PFSK-1 (cell line): ENCODE measurements around the gene FMNL1. TPM values are rescaled to one million over a fixed set of nuclear protein-coding genes. Genes with fewer than 3 reads are reported as not detected.

ENCODE experiments used
- FOXP2 ChIP-seq: optimal IDR thresholded peaks from 2 replicates; pipeline ENCODE3; 2011; ENCODE audit warnings: borderline replicate concordance, control low read depth, inconsistent platforms; ENCODE audit not compliant: insufficient read depth; ENCODE audit errors: extremely low read length, extremely low read depth
- POLR2AphosphoS5 ChIP-seq: IDR thresholded peaks from 2 replicates; pipeline ENCODE4 v1.6.1; 2012; ENCODE audit warnings: low read depth, mild to moderate bottlenecking, control low read depth, low read length, moderate library complexity
- SIN3A ChIP-seq: IDR thresholded peaks from 2 replicates; pipeline ENCODE4 v1.6.1; 2012; ENCODE audit warnings: mild to moderate bottlenecking, low read length, moderate library complexity, borderline replicate concordance; ENCODE audit not compliant: insufficient read depth
- TAF1 ChIP-seq: IDR thresholded peaks from 2 replicates; pipeline ENCODE4 v1.6.1; 2012; ENCODE audit warnings: low read length, control low read depth, borderline replicate concordance; ENCODE audit not compliant: insufficient read depth
- polyA plus RNA-seq: library from polyadenylated mRNA; unstranded; fragments of >200 nt; gene quantifications from one replicate; pipeline ENCODE4 v1.2.1, GENCODE V29; 2012; ENCODE audit warnings: low read depth, missing spikeins; ENCODE audit not compliant: insufficient read length
- TF ChIP-seq, protein P1 (sequence below), 2 experiments: IDR thresholded peaks; 2 replicates each; pipeline versions ENCODE4 v1.6.1 to v1.8.0; 2011 to 2012; ENCODE audit warnings: low read depth in 2 of 2, low read length in 2 of 2, control low read depth in 1 of 2, inconsistent platforms in 1 of 2, mild to moderate bottlenecking in 1 of 2, moderate library complexity in 1 of 2; ENCODE audit not compliant: insufficient read depth in 1 of 2

The FMNL1 gene, protein sequence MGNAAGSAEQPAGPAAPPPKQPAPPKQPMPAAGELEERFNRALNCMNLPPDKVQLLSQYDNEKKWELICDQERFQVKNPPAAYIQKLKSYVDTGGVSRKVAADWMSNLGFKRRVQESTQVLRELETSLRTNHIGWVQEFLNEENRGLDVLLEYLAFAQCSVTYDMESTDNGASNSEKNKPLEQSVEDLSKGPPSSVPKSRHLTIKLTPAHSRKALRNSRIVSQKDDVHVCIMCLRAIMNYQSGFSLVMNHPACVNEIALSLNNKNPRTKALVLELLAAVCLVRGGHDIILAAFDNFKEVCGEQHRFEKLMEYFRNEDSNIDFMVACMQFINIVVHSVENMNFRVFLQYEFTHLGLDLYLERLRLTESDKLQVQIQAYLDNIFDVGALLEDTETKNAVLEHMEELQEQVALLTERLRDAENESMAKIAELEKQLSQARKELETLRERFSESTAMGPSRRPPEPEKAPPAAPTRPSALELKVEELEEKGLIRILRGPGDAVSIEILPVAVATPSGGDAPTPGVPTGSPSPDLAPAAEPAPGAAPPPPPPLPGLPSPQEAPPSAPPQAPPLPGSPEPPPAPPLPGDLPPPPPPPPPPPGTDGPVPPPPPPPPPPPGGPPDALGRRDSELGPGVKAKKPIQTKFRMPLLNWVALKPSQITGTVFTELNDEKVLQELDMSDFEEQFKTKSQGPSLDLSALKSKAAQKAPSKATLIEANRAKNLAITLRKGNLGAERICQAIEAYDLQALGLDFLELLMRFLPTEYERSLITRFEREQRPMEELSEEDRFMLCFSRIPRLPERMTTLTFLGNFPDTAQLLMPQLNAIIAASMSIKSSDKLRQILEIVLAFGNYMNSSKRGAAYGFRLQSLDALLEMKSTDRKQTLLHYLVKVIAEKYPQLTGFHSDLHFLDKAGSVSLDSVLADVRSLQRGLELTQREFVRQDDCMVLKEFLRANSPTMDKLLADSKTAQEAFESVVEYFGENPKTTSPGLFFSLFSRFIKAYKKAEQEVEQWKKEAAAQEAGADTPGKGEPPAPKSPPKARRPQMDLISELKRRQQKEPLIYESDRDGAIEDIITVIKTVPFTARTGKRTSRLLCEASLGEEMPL
- 67.3 TPM for polyA plus RNA-seq

DNA sequence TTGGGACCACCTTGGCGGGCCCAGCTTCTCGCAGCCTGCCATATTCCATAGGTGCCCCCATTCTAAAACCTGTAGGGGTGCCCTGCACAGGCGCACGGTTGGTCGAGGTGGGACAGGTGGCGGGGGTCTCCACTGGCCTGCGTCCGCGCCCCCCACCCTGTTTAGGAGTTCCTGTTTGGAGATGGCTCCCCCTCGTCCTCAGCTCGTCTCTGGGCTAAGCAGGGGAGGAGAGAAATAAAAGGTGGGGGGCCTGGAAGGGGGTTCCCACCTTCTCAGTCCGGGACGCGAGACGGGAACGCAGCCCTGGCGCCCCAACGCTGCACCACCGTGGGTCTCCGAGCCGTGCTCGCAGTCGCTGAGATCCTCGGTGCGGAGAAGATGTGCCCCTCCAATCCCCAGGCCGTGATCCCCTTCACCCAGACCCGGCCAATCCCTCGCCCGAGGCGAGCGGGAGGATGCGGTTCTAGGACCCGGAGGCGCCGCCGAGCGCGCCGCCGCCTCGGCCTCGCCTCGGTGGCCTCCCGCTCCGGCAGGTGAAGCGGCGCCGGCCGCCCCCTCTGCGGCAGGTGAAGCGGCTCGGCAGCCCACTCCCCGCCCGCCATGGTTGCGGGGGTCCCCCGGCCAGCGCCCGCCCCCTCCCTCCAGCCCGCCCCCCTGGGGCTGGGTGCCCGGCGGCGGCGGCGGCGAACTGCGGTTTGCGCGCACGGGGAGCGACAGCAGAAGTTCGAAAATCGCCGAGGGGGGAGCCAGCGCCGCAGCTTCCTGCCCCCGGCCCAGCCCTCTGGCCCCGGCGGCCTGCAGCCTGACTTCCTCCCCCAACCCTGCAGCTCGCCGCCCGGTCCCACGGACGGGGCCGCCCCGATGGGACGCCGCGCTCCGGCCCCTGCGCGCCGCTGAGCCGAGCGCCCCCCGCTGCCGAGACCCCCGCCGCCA is at the start of gene FMNL1:
Gene FMNL1, plus strand, starts transcription at position 805 of the 933 bp plus-strand sequence. CDS start 240 bp downstream, outside the sequence.
- no peak for TF ChIP-seq SIN3A
- TF ChIP-seq, protein P1, sequence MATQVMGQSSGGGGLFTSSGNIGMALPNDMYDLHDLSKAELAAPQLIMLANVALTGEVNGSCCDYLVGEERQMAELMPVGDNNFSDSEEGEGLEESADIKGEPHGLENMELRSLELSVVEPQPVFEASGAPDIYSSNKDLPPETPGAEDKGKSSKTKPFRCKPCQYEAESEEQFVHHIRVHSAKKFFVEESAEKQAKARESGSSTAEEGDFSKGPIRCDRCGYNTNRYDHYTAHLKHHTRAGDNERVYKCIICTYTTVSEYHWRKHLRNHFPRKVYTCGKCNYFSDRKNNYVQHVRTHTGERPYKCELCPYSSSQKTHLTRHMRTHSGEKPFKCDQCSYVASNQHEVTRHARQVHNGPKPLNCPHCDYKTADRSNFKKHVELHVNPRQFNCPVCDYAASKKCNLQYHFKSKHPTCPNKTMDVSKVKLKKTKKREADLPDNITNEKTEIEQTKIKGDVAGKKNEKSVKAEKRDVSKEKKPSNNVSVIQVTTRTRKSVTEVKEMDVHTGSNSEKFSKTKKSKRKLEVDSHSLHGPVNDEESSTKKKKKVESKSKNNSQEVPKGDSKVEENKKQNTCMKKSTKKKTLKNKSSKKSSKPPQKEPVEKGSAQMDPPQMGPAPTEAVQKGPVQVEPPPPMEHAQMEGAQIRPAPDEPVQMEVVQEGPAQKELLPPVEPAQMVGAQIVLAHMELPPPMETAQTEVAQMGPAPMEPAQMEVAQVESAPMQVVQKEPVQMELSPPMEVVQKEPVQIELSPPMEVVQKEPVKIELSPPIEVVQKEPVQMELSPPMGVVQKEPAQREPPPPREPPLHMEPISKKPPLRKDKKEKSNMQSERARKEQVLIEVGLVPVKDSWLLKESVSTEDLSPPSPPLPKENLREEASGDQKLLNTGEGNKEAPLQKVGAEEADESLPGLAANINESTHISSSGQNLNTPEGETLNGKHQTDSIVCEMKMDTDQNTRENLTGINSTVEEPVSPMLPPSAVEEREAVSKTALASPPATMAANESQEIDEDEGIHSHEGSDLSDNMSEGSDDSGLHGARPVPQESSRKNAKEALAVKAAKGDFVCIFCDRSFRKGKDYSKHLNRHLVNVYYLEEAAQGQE (IDR thresholded peaks at IDR 0.05; ENCODE audit: insufficient read depth in 1 of 2, low read depth in 2 of 2, low read length in 2 of 2), result no peak
- no peak for TF ChIP-seq FOXP2
- no peak for TF ChIP-seq TAF1
- no peak for TF ChIP-seq POLR2AphosphoS5

DNA sequence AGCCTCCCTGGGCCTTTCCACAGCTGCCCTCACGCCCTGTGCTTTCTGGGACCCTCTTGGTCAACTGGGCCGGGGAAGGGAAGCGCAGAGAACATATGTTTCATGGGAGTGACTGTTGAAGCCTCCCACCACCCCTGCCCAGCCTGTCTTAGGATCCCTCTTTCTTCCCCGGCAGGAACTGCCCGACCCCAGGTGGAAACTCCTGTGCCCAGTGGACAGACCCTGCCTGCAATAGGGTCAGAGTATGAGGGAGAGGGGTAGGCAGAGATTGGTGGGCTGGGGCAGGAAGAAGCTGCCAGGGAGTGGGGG is 49.5 kb upstream of the FMNL1 start:
- TF ChIP-seq FOXP2, result no peak
- no peak for TF ChIP-seq TAF1
- TF ChIP-seq, protein P1 (IDR thresholded peaks at IDR 0.05; ENCODE audit: insufficient read depth in 1 of 2, low read depth in 2 of 2, low read length in 2 of 2), result no peak
- no peak for TF ChIP-seq SIN3A
- no peak for TF ChIP-seq POLR2AphosphoS5

DNA sequence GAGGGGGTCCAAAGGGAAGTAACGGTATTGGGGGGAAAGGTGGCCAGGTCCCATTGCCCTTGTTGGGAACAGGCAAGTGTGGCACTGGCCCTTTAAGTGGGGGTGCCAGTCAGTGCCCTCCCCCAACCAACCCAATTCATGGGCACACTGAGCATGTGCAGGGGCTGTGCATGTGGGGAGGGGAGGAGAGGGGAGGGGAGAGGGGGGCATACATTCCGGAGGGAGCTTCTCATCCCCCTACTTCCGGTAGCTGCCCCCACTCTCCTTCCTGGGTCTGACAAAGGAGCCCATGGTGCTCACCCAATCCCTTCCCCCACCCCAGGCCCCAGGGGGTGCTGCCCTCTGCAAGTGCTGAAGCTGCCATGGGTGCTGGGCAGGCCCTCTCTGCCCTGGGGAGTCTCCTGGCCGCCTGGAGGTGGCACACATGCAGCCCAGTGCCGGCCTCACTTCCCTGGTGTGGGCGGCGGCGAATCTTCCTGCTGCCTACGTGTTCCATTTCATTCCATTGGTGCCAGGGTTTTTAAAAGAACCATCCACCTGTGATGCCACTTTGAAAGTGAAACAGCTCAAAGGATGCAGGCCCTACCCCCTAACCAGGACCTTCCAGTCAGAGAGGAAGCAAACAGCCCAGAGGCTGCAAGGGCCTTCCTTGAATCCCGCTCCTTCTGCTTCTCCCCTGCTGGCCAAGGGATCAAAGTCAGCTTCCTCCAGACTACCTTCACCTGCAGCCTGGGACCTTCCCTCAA is 49.0 kb upstream of the FMNL1 start:
- TF ChIP-seq, protein P1 (IDR thresholded peaks at IDR 0.05; ENCODE audit: insufficient read depth in 1 of 2, low read depth in 2 of 2, low read length in 2 of 2), result no peak
- TF ChIP-seq FOXP2, result no peak
- TF ChIP-seq POLR2AphosphoS5, result no peak
- no peak for TF ChIP-seq TAF1
- no peak for TF ChIP-seq SIN3A

DNA sequence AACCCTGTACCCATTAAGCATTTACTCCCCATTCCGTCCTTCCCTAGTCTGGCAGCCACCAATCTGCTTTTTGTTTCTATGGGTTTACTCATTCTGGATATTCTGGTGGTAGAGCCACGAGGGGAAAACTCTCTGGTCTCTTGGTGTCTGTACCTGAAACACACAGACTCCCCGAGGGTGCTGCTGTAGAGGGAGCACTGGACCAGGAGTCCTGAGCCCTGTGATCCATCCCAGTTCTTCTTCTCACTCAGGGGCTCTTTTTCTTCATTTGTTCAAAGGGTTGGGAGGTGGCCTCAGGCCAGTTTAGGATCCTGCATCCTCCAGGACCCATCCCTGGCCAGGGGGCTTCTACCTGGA is 45.9 kb upstream of the FMNL1 start:
- TF ChIP-seq FOXP2, result no peak
- no peak for TF ChIP-seq SIN3A
- no peak for TF ChIP-seq POLR2AphosphoS5
- no peak for TF ChIP-seq TAF1
- TF ChIP-seq, protein P1 (IDR thresholded peaks at IDR 0.05; ENCODE audit: insufficient read depth in 1 of 2, low read depth in 2 of 2, low read length in 2 of 2), result no peak
